HG03460 (cell line): ENCODE measurements around the gene GJD4.

ENCODE experiments used
- ATAC-seq: cut with Tn5 transposase; IDR thresholded peaks from one replicate; pipeline ENCODE4 v1.9.1; 2021; ENCODE audit not compliant: unreplicated experiment

GJD4 gene

GRCh38 chr10:35578618-35578956 lies 26.6 kb upstream of the GJD4 start:
- ATAC-seq: no peak

GRCh38 chr10:35579116-35579515 lies 26.0 kb upstream of the GJD4 start:
- no peak for ATAC-seq

GRCh38 chr10:35579726-35580422 lies 25.3 kb upstream of the GJD4 start:
- no peak for ATAC-seq

GRCh38 chr10:35580423-35580770 lies 24.7 kb upstream of the GJD4 start:
- ATAC-seq: no peak

GRCh38 chr10:35581655-35582054 lies 23.5 kb upstream of the GJD4 start:
- ATAC-seq: no peak

GRCh38 chr10:35584946-35585345 lies 20.2 kb upstream of the GJD4 start:
- no peak for ATAC-seq

- ATAC-seq: no peak
Observed at GRCh38 chr10:35585356-35585755, 19.8 kb upstream of the GJD4 start.

GRCh38 chr10:35585903-35586535 lies 19.1 kb upstream of the GJD4 start:
- ATAC-seq: no peak

GRCh38 chr10:35588836-35589235 lies 16.3 kb upstream of the GJD4 start:
- no peak for ATAC-seq

GRCh38 chr10:35592441-35592840 lies 12.7 kb upstream of the GJD4 start:
- ATAC-seq: no peak

GRCh38 chr10:35594115-35595079 lies 10.7 kb upstream of the GJD4 start:
- ATAC-seq: no peak

- no peak for ATAC-seq
Observed at GRCh38 chr10:35595106-35595505, 10.0 kb upstream of the GJD4 start.

- ATAC-seq: no peak
Observed at GRCh38 chr10:35598379-35598778, 6.8 kb upstream of the GJD4 start.

GRCh38 chr10:35600193-35600592 lies 4.9 kb upstream of the GJD4 start:
- no peak for ATAC-seq

GRCh38 chr10:35606430-35606829 lies 1.3 kb downstream of the GJD4 start:
- no peak for ATAC-seq

GRCh38 chr10:35607475-35608327 lies 2.6 kb downstream of the GJD4 start:
- no peak for ATAC-seq

- no peak for ATAC-seq
Observed at GRCh38 chr10:35608328-35608672, 3.2 kb downstream of the GJD4 start.

- ATAC-seq: no peak
Observed at GRCh38 chr10:35611750-35612149, 6.6 kb downstream of the GJD4 start.

- ATAC-seq: no peak
Observed at GRCh38 chr10:35612385-35613106, 7.4 kb downstream of the GJD4 start.

- no peak for ATAC-seq
Observed at GRCh38 chr10:35613107-35613440, 7.9 kb downstream of the GJD4 start.
